Measurements from ENCODE around the gene MRPS6.

The MRPS6 gene

GRCh38 chr21:34133392-34133791 lies 60.0 kb downstream of the MRPS6 start:
- no peak for DNase-seq (ENCODE audit: low read depth)

DNA sequence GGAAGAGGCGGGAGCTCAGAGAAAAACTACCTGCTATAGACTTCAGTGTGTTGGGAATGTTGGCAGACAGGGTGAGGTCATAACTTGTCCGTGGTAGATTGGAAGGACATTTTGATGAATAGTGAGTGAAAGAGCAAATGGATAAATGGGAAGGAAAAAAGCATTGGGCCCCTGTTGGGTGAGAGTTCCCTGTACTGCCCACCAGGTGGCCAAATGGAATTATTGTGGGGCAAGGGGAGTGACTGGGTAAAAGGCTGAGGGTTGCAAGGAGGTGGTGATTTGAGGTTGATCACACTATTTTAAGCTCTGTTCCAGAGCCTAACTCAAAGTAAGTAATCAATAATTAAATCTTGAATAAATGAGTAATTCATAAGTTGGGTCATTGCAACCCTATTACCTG lies 60.4 kb downstream of the MRPS6 start:
- no peak for DNase-seq (ENCODE audit: low read depth)

- no peak for DNase-seq (ENCODE audit: low read depth)
Observed at GRCh38 chr21:34135330-34135729, 62.0 kb downstream of the MRPS6 start.

GRCh38 chr21:34141373-34141772 lies 68.0 kb downstream of the MRPS6 start:
- no peak for DNase-seq (ENCODE audit: low read depth)

DNA sequence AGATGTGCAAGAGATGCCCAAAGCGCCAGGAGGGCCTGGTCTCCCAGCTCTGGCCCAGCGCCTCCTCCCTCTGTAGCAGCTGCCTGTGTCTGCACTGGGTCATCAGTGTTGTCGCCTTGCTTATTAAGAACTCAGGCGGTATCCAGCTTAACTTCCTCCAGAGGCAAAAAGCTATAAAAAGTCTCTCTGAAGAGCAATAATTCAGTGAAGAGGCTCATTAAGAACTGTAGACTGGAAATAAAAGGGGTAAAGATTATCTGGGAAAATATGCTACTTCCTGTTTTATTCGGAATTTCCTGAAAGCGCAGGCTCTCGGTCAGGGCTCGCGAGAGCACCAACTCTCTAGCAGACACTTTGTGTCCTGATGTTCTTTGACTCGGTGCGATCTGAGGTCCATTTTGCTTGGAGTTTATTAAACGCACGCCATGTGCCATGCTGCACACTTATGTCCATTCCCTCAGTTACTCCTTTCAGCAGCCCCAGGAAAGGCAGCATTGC lies 70.4 kb downstream of the MRPS6 start:
- no peak for DNase-seq (ENCODE audit: low read depth)

GRCh38 chr21:34144224-34144623 lies 70.8 kb downstream of the MRPS6 start:
- DNase-seq (ENCODE audit: low read depth) = no peak

DNA sequence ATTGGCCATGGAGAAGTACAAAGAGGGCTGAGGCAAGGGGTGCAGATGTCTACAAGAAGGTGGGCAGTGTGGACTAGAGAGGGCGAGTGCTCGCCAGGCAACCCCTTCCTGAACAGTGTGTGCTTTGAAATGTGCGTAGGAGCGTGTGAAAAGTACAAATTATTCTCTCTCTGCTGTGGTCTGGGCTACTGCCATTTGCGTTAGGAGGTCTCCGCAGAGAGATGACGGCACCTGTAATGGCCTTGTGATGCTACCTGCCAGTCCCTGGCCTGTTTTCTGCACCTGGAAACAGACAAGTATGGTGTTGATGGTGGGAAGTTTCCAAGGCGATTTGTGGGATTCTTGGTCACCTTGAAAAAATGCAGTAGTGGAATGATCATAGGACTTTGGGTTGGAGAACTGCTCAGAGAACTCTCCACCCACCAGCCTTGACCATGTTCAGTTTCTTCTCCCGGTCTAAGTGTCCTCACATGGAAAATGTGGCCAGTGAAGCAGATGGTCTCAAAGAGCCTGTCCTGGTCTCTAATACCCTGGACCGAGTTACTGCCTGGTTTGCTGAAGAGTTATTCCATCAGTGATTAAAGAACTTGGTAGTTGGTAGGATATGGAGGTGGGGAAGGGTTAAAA lies 74.5 kb downstream of the MRPS6 start:
- DNase-seq (ENCODE audit: low read depth) = peak; percentile 18

GRCh38 chr21:34148419-34148804 lies 75.0 kb downstream of the MRPS6 start:
- DNase-seq (ENCODE audit: low read depth) = peak; percentile 34

DNA sequence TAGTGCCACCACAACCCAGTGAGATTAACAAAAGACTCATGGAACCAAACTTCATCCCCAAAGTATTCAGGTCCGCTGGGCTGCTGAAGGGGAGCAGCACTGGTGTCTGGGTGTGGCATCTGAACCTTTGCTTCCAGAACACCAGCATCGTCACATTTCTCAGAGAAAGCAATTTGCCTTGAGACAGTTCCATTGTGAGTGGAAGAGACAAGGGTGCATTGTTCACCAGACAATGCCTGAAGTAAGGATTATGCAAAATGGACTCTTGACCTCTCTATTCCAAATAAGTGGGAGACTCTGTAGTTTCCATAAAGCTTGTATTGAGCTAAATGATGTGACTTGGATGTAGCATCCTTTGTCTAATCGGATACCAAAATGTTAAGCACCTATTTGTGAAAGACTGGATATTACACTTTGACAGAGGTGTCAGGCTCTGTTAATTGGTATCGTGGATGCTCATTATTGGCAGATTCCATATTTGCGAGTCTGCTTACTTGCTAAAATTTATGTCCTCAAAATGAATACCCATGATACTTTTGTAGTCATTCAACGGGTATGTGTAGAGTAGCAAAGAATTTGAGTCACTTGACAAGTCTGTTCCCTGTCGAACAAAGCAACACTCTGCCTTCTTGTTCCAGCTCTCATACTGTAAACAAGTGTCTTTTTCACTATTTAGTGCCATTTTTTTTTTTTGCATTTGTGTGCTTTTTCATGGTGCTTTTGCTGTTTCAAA lies 75.6 kb downstream of the MRPS6 start:
- DNase-seq (ENCODE audit: low read depth) = no peak

GRCh38 chr21:34152500-34152899 lies 79.1 kb downstream of the MRPS6 start:
- DNase-seq (ENCODE audit: low read depth) = no peak

GRCh38 chr21:34154878-34155277 lies 81.5 kb downstream of the MRPS6 start:
- no peak for DNase-seq (ENCODE audit: low read depth)

DNA sequence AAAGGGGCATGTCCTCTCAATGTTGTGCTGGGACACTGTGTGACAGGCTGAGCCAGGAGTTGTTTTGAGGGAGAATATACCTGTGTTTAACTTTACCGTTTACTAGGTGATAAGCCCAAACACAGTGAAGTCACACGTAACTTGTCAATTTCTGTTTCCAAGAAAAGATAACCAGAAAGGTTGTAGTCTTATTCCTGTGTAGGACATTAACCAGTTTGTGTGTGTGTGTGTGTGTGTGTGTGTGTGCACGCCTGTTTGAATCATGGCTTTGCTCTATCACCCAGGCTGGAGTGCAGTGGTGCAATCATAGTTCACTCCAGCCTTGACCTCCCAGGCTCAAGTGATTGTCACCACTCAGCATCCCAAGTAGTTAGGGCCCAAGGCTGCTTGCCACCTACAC lies 83.6 kb downstream of the MRPS6 start:
- no peak for DNase-seq (ENCODE audit: low read depth)

- no peak for DNase-seq (ENCODE audit: low read depth)
Observed at GRCh38 chr21:34157521-34157920, 84.1 kb downstream of the MRPS6 start.

GRCh38 chr21:34158866-34159835 lies 85.8 kb downstream of the MRPS6 start:
- no peak for DNase-seq (ENCODE audit: low read depth)

GRCh38 chr21:34166468-34166867 lies 93.1 kb downstream of the MRPS6 start:
- no peak for DNase-seq (ENCODE audit: low read depth)

DNA sequence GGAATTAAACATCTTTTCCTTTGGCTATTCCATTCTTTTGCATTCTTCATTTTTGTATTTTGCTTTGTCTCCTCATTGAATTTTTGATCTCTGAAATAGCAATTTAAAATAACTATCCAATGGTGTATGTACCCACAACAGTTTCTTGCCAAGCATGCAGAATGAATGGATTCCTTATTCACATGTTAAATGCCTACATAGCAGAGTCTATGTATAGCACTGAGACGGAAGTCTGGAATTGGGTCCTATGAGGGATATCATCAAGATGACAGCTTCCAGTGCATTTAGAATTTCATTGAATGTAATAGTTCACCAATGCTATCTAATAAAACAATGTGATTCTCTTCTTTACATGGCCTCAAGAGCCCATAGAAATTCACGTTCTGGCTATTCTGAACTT lies 97.5 kb downstream of the MRPS6 start:
- no peak for DNase-seq (ENCODE audit: low read depth)

- no peak for DNase-seq (ENCODE audit: low read depth)
Observed at GRCh38 chr21:34174470-34174869, 101.1 kb downstream of the MRPS6 start.

DNA sequence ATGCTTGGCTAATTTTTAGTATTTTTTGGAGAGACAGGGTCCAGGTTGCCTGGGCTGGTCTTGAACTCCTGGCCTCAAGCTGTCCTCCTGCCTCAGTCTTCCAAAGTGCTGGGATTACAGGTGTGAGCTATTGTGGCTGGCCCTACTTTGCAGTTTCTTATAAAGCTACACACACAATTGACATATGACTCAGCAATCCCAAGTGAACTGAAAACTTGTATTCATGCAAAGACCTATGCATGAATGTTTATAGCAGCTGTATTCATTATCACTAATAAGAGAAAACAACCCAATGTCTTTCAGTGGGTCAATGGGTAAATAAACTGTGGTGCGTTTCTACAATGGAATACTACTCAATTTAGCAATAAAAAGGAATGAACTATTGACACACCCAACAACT lies 103.1 kb downstream of the MRPS6 start:
- DNase-seq (ENCODE audit: low read depth) = no peak

GRCh38 chr21:34177919-34178567 lies 104.7 kb downstream of the MRPS6 start:
- no peak for DNase-seq (ENCODE audit: low read depth)

DNA sequence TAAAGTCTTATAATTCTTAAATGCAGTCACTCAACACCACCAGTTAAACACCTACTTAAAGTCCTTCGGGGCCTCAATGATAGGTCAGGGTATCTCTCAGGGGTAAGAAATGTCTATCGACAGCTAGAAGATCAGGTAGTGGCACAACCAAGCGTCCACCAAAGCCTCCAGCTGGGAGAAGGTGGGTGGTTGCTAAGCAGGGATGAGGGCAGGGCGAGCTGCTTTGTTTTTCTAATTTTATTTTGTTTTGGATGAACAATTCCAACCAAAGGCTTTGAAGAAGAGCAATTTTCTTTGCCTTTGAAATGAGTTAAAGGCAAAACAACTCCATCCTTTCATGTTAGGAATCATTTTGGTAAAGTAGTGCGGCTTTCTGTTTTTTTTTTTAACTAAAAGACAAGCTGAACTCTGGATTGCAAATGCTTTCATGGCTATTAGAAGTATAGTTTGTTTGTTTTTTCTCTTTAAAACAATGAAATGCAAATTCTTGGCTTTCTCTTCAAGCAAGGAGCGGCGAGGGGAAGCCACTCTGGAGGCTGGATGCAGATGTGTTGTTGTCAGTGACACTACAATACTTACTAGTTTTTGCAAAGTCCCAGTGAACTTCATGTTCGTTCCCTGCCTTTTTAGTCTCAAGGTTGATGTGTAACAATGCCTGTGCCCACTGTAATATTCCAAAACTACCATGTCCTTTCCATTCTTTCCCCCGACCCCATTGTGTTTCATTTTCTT lies 106.0 kb downstream of the MRPS6 start:
- no peak for DNase-seq (ENCODE audit: low read depth)

- no peak for DNase-seq (ENCODE audit: low read depth)
Observed at GRCh38 chr21:34180407-34180806, 107.0 kb downstream of the MRPS6 start.
